ENCODE results near the gene ARPIN. TPM values are rescaled to one million over a fixed set of nuclear protein-coding genes. Genes with fewer than 3 reads are reported as not detected.

ARPIN gene
- total RNA-seq, 1 experiment from 2014 or later = 8.8 TPM

DNA sequence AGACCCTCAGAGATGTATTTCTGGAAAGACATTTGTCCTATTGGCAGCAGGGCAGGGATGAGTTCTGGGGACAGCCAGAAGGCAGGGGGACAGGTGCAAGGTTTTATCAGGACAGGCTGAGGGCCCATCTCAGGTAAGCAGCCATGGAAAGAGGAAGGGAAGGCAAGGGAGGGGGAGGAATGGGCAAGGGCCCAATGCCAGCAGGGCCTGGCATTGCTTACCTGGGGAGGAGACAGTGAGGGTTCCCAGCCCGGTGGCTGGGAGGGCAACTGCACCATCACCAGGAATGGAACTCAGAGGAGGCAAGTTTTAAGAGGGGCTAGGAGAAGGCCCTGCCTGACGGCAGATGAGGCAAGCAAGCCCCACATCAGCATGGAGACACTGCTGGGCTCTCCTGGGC is 3.1 kb downstream of the ARPIN start (continued):
- no peak for TF ChIP-seq EZH2phosphoT487 (IDR thresholded peaks at IDR 0.05; ENCODE audit: borderline replicate concordance)
- no peak for TF ChIP-seq MAX (IDR thresholded peaks at IDR 0.05)

DNA sequence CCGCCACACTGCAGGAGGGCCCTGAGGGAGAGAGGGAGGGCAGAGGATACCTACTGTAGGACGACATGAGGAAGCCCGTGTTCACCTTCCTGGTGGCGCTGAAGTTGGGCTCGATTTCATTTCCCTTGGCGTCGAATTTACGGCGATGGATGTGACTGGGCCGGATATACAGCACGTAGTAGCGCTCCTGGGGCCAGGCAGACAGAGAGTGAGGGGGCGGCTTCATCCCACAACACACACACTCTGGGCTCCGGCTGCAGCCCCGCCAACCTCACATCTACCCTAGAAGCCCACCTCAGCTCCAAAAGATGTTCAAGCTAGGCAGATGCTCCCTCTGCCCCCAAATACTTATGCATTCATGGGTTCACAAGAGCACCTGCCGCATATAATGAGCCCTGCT is 4.5 kb downstream of the ARPIN start:
- TF ChIP-seq ZBTB33 (IDR thresholded peaks at IDR 0.05; ENCODE audit: extremely low read depth, insufficient replicate concordance, low read length) (no peak), MAX (IDR thresholded peaks at IDR 0.05) (no peak), ELF1 (IDR thresholded peaks at IDR 0.05; ENCODE audit: borderline replicate concordance, low read depth) (no peak), POLR2AphosphoS5 (IDR thresholded peaks at IDR 0.05; ENCODE audit: low read depth, low read length) (no peak), TCF7L2 (IDR thresholded peaks at IDR 0.05; ENCODE audit: borderline replicate concordance, extremely low read depth, insufficient read depth, insufficient read length) (no peak), CTCF (IDR thresholded peaks at IDR 0.05 in 2 of 3, conservative IDR thresholded peaks at IDR 0.05 in 1 of 3; ENCODE audit: borderline replicate concordance in 1 of 3, insufficient read depth in 1 of 3, low read depth in 2 of 3, low read length in 2 of 3) (no peak), FOSL1 (IDR thresholded peaks at IDR 0.05; ENCODE audit: low read depth) (no peak), ZFX (IDR thresholded peaks at IDR 0.05) (no peak), EZH2phosphoT487 (IDR thresholded peaks at IDR 0.05; ENCODE audit: borderline replicate concordance) (no peak), RAD21 (IDR thresholded peaks at IDR 0.05; ENCODE audit: low read depth) (no peak)
- no peak overlapping the region for H3K9ac ChIP-seq (ENCODE audit: low read length)
- ATAC-seq = no peak
- DNase-seq (ENCODE audit: low read depth, low spot score) = no peak
- intact Hi-C loops (cut with micrococcal nuclease) = no loop called here
- RAD21 ChIA-PET (ENCODE audit: low non-redundant PET in 1 of 2, low total read pairs in 2 of 2, uncharacterized antibody in 2 of 2, unreplicated experiment in 2 of 2) = no interaction called here
- no peak overlapping the region for H3K4me3 ChIP-seq (replicated peaks in 1 of 2; ENCODE audit: low read depth in 1 of 2, low read length in 2 of 2)
- no peak overlapping the region for H2AFZ ChIP-seq (ENCODE audit: low read depth, low read length, poor library complexity, severe bottlenecking)
- POLR2A ChIA-PET = no interaction called here
- H3K4me2 ChIP-seq (ENCODE audit: low read length) = no peak overlapping the region
- no TSS peak for BruUV-seq (replicated peaks)
- peaks cover 4 to 14% of the 10 kb centered on the region in 2 experiments; a peak in 3 of 4 replicates for H3K4me1 ChIP-seq (ENCODE audit: control insufficient read depth in 1 of 2, insufficient read depth in 2 of 2, low read length in 2 of 2)
- H3K27ac ChIP-seq (ENCODE audit: low read depth, low read length) = no peak overlapping the region
- no peaks in the 10 kb centered on the region for H3K9me2 ChIP-seq (ENCODE audit: insufficient read depth)
- no peaks in the 10 kb centered on the region for H3K9me3 ChIP-seq (ENCODE audit: control insufficient read depth in 1 of 2, insufficient read depth in 1 of 2, low read depth in 1 of 2, low read length in 2 of 2)
- H3K27me3 ChIP-seq (ENCODE audit: insufficient read depth, low read length) = no peaks in the 10 kb centered on the region
- no peaks in the 10 kb centered on the region for H3K79me2 ChIP-seq (ENCODE audit: insufficient read depth, low read length)
- H4K20me1 ChIP-seq (ENCODE audit: insufficient read depth) = no peaks in the 10 kb centered on the region
- CTCF ChIA-PET = no interaction called here
- no peaks in the 10 kb centered on the region for H3K36me3 ChIP-seq (ENCODE audit: control insufficient read depth in 1 of 2, insufficient read depth in 2 of 2, low read length in 2 of 2)
